GM12878 (cell line): ENCODE data around the gene KCNRG. TPM values are rescaled to one million over a fixed set of nuclear protein-coding genes. Genes with fewer than 3 reads are reported as not detected.

Experiments used
- ATAC-seq: fragments of 200-7000 bp; cut with Tn5 transposase; 3 replicates; pipeline ENCODE4 v1.9.1; 2020; ENCODE audit warnings: mild to moderate bottlenecking, moderate library complexity
- BruUV-seq: library from RNA; stranded (reverse); fragments of 400-500 nt; replicated peaks from 2 replicates; lab custom pipeline; 2021; lab: Mats Ljungman, UMichigan
- CTCF ChIA-PET: fragments of 300-600 bp; sonication (Branson Sonifier 250); formaldehyde crosslinking; extraction: SDS; loops from one replicate; lab custom pipeline; 2021; ENCODE audit warnings: inconsistent platforms; lab: Yijun Ruan, JAX
- POLR2A ChIA-PET: fragments of 350-600 bp; formaldehyde crosslinking; extraction: SDS; loops from one replicate; lab custom pipeline; 2021; ENCODE audit warnings: inconsistent platforms; lab: Charles Lee
- RAD21 ChIA-PET: fragments of 300-600 bp; sonication (Branson Sonifier 250); formaldehyde crosslinking; loops from one replicate; lab custom pipeline; 2023; ENCODE audit warnings: antibody characterized with exemption; ENCODE audit not compliant: unreplicated experiment; lab: Charles Lee
- SMC1A ChIA-PET: fragments of 300-600 bp; sonication (Branson Sonifier 250); formaldehyde crosslinking; loops from one replicate; lab custom pipeline; 2023; ENCODE audit not compliant: unreplicated experiment, uncharacterized antibody; lab: Charles Lee
- DNase-seq: peaks from one replicate; pipeline ENCODE4 v3.0.0-alpha.2; 2011; ENCODE audit warnings: low read depth, low spot score
- FAIRE-seq: peaks from 3 replicates; lab custom pipeline; 2011; peaks lifted over from hg19 to GRCh38; lab: Jason Lieb, UNC
- H2AFZ ChIP-seq: 2 replicates; pipeline ENCODE4 v1.6.0; 2011; ENCODE audit warnings: low read depth, low read length, control low read depth; ENCODE audit not compliant: control insufficient read depth
- H3K27ac ChIP-seq: 2 replicates; pipeline ENCODE4 v1.5.1; 2011; ENCODE audit warnings: control low read depth; ENCODE audit not compliant: control insufficient read depth, insufficient read depth
- H3K27me3 ChIP-seq, 2 experiments: replicated peaks in 1 of 2; 2 replicates each; pipeline versions ENCODE4 v1.6.0 to v1.6.1; 2011; ENCODE audit warnings: low read length in 1 of 2; ENCODE audit not compliant: control insufficient read depth in 2 of 2, insufficient read depth in 2 of 2
- H3K36me3 ChIP-seq, 2 experiments: 2 replicates each; pipeline ENCODE4 v1.5.1; 2011; ENCODE audit warnings: low read length in 1 of 2; ENCODE audit not compliant: control insufficient read depth in 2 of 2, insufficient read depth in 2 of 2
- H3K4me1 ChIP-seq: 2 replicates; pipeline ENCODE4 v1.6.1; 2011; ENCODE audit warnings: mild to moderate bottlenecking, low read length, moderate library complexity, mixed read lengths; ENCODE audit not compliant: control insufficient read depth, insufficient read depth
- H3K4me2 ChIP-seq: 2 replicates; pipeline ENCODE4 v1.6.0; 2011; ENCODE audit warnings: control low read depth; ENCODE audit not compliant: control insufficient read depth, insufficient read depth
- H3K4me3 ChIP-seq: fragments of 200-600 bp; sonication (generic); 2 replicates; pipeline ENCODE4 v1.5.1; 2016
- H3K79me2 ChIP-seq: 2 replicates; pipeline ENCODE4 v1.6.0; 2011; ENCODE audit warnings: low read length; ENCODE audit not compliant: control insufficient read depth, insufficient read depth
- H3K9ac ChIP-seq: 2 replicates; pipeline ENCODE4 v1.8.0; 2011; ENCODE audit warnings: low read length, control low read depth, mixed read lengths; ENCODE audit not compliant: control insufficient read depth, insufficient read depth
- H3K9me3 ChIP-seq: replicated peaks from 3 replicates; pipeline ENCODE4 v1.5.1; 2011; ENCODE audit warnings: mild to moderate bottlenecking, low read length; ENCODE audit not compliant: control insufficient read depth, insufficient read depth
- H4K20me1 ChIP-seq: 2 replicates; pipeline ENCODE4 v1.6.0; 2011; ENCODE audit not compliant: control insufficient read depth, insufficient read depth
- ATF3 ChIP-seq: IDR thresholded peaks from 2 replicates; pipeline ENCODE4 v1.6.1; 2011; ENCODE audit warnings: low read depth, mild to moderate bottlenecking, low read length, moderate library complexity, borderline replicate concordance; ENCODE audit errors: extremely low read depth
- BMI1 ChIP-seq: fragments of 450-650 bp; IDR thresholded peaks from 2 replicates; pipeline ENCODE4 v1.6.1; 2016; ENCODE audit warnings: mild to moderate bottlenecking, moderate library complexity, borderline replicate concordance
- CHD1 ChIP-seq: IDR thresholded peaks from 2 replicates; pipeline ENCODE4 v1.6.1; 2012; ENCODE audit warnings: low read depth, low read length, improper control_type of control experiment
- CTCF ChIP-seq, 3 experiments: IDR thresholded peaks in 2 of 3; conservative IDR thresholded peaks in 1 of 3; 2 replicates each; pipeline ENCODE4 v1.5.1; 2011; ENCODE audit warnings: low read depth in 3 of 3, low read length in 3 of 3, mild to moderate bottlenecking in 3 of 3, control low read depth in 2 of 3, moderate library complexity in 2 of 3, inconsistent platforms in 1 of 3, mixed read lengths in 1 of 3; ENCODE audit not compliant: control insufficient read depth in 2 of 3, insufficient read depth in 1 of 3; ENCODE audit errors: extremely low read depth in 1 of 3
- EED ChIP-seq: sonication (generic); IDR thresholded peaks from 2 replicates; pipeline ENCODE4 v1.6.1; 2016; ENCODE audit warnings: antibody characterized with exemption, low read depth
- JUNB ChIP-seq: IDR thresholded peaks from 2 replicates; pipeline ENCODE4 v1.6.1; 2016; ENCODE audit warnings: antibody characterized with exemption, mild to moderate bottlenecking
- KLF5 ChIP-seq: fragments of 450-650 bp; IDR thresholded peaks from 2 replicates; pipeline ENCODE4 v1.6.1; 2014; ENCODE audit warnings: mild to moderate bottlenecking; ENCODE audit not compliant: partially characterized antibody
- LARP7 ChIP-seq: fragments of 450-650 bp; IDR thresholded peaks from 2 replicates; pipeline ENCODE4 v1.6.1; 2017; ENCODE audit warnings: mild to moderate bottlenecking
- MEF2A ChIP-seq: IDR thresholded peaks from 2 replicates; pipeline ENCODE4 v1.6.1; 2011; ENCODE audit warnings: low read depth, mild to moderate bottlenecking, low read length, moderate library complexity; ENCODE audit not compliant: insufficient read depth
- MXI1 ChIP-seq: fragments of 150-350 bp; IDR thresholded peaks from 2 replicates; pipeline ENCODE4 v1.6.1; 2011; ENCODE audit warnings: low read depth, mild to moderate bottlenecking, inconsistent platforms, low read length, improper control_type of control experiment
- MYC ChIP-seq: IDR thresholded peaks from 2 replicates; pipeline ENCODE4 v1.6.1; 2011; ENCODE audit warnings: mild to moderate bottlenecking, low read length, moderate library complexity, inconsistent platforms; ENCODE audit not compliant: insufficient read depth, insufficient replicate concordance, insufficient read length, severe bottlenecking
- PRDM15 ChIP-seq: fragments of 450-650 bp; formaldehyde crosslinking; IDR thresholded peaks from 2 replicates; pipeline ENCODE4 v1.4.0; 2020; ENCODE audit warnings: mild to moderate bottlenecking, moderate library complexity
- TBL1XR1 ChIP-seq: IDR thresholded peaks from 2 replicates; pipeline ENCODE4 v1.6.1; 2012; ENCODE audit warnings: low read depth, low read length, improper control_type of control experiment
- ZBED1 ChIP-seq: IDR thresholded peaks from 2 replicates; pipeline ENCODE4 v1.6.1; 2016; ENCODE audit warnings: borderline replicate concordance
- ZNF384 ChIP-seq: IDR thresholded peaks from 2 replicates; pipeline ENCODE4 v1.6.1; 2012; ENCODE audit warnings: low read depth, mild to moderate bottlenecking, low read length, improper control_type of control experiment, borderline replicate concordance
- WGBS: methylation state at CpG from one replicate; pipeline ENCODE4 v1.1.6; 2016; ENCODE audit warnings: low lambda C conversion rate; ENCODE audit not compliant: insufficient replicate concordance, insufficient coverage; ENCODE audit errors: missing lambda C conversion rate; 5-methylcytosine and 5-hydroxymethylcytosine counted together
- in situ Hi-C: fragments of 300-500 bp; cut with MboI; formaldehyde crosslinking; loops from 9 replicates; pipeline ENCODE4 v1.14.3; 2018; ENCODE audit warnings: mixed read lengths
- intact Hi-C: fragments of 100-400 bp; cut with micrococcal nuclease; formaldehyde crosslinking; loops from one replicate; pipeline ENCODE4 v1.14.2; 2022; ENCODE audit not compliant: unreplicated experiment
- polyA plus RNA-seq, 11 experiments: library from polyadenylated mRNA; depleted of rRNA in 4 of 11; unstranded in 6 of 11; stranded (reverse) in 5 of 11; fragments of >200 nt; fragmentation: Nextera tagmentation in 4 of 11; fragmentation: Illumina TruSeq in 1 of 11; extraction: Ambion mirVana in 4 of 11; extraction: Trizol in 1 of 11; gene quantifications; 1 replicate in 1 of 11; 2 replicates in 10 of 11; pipeline versions ENCODE4 v1.2.1 to v1.2.3, GENCODE V29; 2011 to 2016; ENCODE audit warnings: inconsistent platforms in 2 of 11, missing spikeins in 2 of 11, low read depth in 1 of 11
- total RNA-seq, 4 experiments: library from RNA; depleted of rRNA in 3 of 4; stranded (reverse); fragments of >200 nt in 3 of 4; fragmentation: Illumina TruSeq in 1 of 4; extraction: Trizol in 1 of 4; gene quantifications; 2 replicates each; pipeline versions ENCODE4 v1.2.1 to v1.2.3, GENCODE V29; 2013 to 2021

Gene KCNRG
- total and polyA plus RNA-seq, 10 of the 15 experiments (the other 5 are each of a cell fraction or from before 2014, with no cell fraction given) = 0.37 to 1.5 (median 0.58) TPM

GRCh38 chr13:50025436-50025835, 10.2 kb downstream of the KCNRG start (continued):
- TF ChIP-seq PRDM15 = no peak

GRCh38 chr13:50026788-50027473, 11.7 kb downstream of the KCNRG start:
- no peak overlapping the region for H3K9ac ChIP-seq
- ChIA-PET CTCF (interaction anchor here (1.0 kb wide), 1 partner anchor 29 kb away, joined by 4 read pairs; no protein-coding TSS in a partner anchor), RAD21 (interaction anchor here (1.0 to 2.4 kb wide), 4 partner anchors 16 to 774 kb away, joined by 3 to 12 read pairs (median 7); partner anchors contain the start of gene TRIM13), SMC1A (interaction anchor here (0.9 to 2.0 kb wide), 4 partner anchors 22 to 53 kb away, joined by 3 to 4 read pairs (median 4); no protein-coding TSS in a partner anchor), POLR2A (interaction anchor here (1.0 kb wide), 2 partner anchors 30 to 55 kb away, joined by 3 to 4 read pairs; partner anchors contain the start of gene TRIM13)
- peaks cover 17% of the 10 kb centered on the region for H3K4me1 ChIP-seq
- H3K4me2 ChIP-seq = no peak overlapping the region; the same call in 1 of the 2 replicates
- intact Hi-C loops (no loop called here), in situ Hi-C loops (no loop called here)
- H2AFZ ChIP-seq = no peak overlapping the region
- FAIRE-seq (peak; percentile 98), ATAC-seq (peak; percentile 100), DNase-seq (peak; percentile 80)
- no peak overlapping the region for H3K4me3 ChIP-seq
- no peaks in the 10 kb centered on the region for H3K27me3 ChIP-seq
- no TSS peak for BruUV-seq
- H3K9me3 ChIP-seq = no peaks in the 10 kb centered on the region
- H3K36me3 ChIP-seq = peaks cover 0 to 6% of the 10 kb centered on the region in 2 experiments; a peak in 1 of 4 replicates
- 0% methylated on average over 2 of the region's 2 CpGs for WGBS
- no peaks in the 10 kb centered on the region for H3K79me2 ChIP-seq
- H4K20me1 ChIP-seq = no peaks in the 10 kb centered on the region
- H3K27ac ChIP-seq = no peak overlapping the region
- no peak for TF ChIP-seq MYC
- 0 out of 2 replicates have a peak, but pooled peaks have one; percentile 28 for TF ChIP-seq ZNF384
- TF ChIP-seq KLF5 = no peak
- peak; percentile 50; the same call in 1 of the 2 replicates for TF ChIP-seq MEF2A
- TF ChIP-seq ATF3 = no peak
- peak; percentile 78; the same call in 1 of the 2 replicates for TF ChIP-seq MXI1
- peak; percentile 77 for TF ChIP-seq JUNB
- TF ChIP-seq CHD1 = 0 out of 2 replicates have a peak, but pooled peaks have one; percentile 70
- TF ChIP-seq ZBED1 = no peak
- no peak for TF ChIP-seq CTCF (IDR thresholded peaks at IDR 0.05 in 2 of 3, conservative IDR thresholded peaks at IDR 0.05 in 1 of 3; ENCODE audit: control insufficient read depth in 2 of 3, extremely low read depth in 1 of 3, insufficient read depth in 1 of 3, low read depth in 3 of 3, low read length in 3 of 3)
- 0 out of 2 replicates have a peak, but pooled peaks have one; percentile 45 for TF ChIP-seq TBL1XR1
- TF ChIP-seq LARP7 = no peak
- peak; percentile 71 for TF ChIP-seq EED
- peak; percentile 76; the same call in 1 of the 2 replicates for TF ChIP-seq BMI1
